ENCODE results near the gene CHD5.

DNA sequence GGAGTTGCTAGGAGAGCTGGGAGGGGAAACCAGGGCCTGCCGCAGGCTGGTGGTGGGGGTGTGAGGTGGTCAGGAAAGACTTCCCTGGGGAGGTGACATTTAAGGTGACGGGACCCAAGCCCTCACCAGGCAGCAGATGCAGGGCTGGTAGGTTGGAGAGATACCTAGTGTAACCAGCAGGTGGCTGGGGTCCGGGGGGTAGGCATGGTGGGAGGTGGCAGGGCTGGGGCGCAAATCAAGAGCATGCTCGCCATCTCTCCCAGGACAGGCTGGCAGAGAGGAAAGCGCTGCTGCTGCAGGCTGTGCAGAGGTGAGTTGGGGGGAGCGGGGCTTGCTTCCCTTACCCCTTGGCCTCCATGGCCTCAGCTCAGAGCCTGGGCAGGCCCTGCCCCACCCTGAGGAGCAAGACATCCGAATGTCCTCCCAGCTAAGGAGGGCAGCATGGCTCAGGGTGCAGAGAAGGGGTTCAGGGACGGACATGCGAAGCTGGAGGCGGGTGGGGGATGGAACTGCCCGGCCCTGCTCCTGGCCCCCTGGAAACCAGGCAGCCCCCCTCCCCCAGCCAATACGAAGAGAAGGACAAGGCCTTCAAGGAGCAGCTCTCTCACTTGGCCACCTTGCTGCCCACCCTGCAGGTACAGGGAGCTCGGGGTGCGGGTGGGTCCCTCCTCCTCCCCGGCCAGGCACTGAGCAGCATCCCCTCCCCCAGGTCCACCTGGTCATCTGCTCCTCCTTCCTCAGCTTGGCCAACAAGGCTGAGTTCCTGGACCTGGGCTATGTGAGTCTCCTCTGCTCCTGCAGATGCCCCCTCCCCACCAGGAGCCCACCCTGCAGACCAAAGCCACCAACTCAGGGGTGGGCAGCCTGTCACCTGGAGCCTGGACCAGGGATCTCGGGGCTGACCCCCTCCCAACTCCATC, 29.8 kb upstream of the CHD5 start:
- 0 out of 2 replicates have a peak, but pooled peaks have one; percentile 4 for TF ChIP-seq CTCF (conservative IDR thresholded peaks at IDR 0.05; ENCODE audit: low read depth, low read length)
- TF ChIP-seq POLR2A (IDR thresholded peaks at IDR 0.05; ENCODE audit: low read depth, low read length), result no peak
- no peak for TF ChIP-seq RFX5 (IDR thresholded peaks at IDR 0.05; ENCODE audit: low read depth, low read length)

All from IMR-90 (cell line).